Activated naive CD8-positive, alpha-beta T cell treated with anti-CD3 and anti-CD28 coated beads, Interleukin-2, amount 50 U/mL, for 24 hours (primary cell): ENCODE data around the gene PCBP3.

ENCODE experiments used
- ATAC-seq: fragments of 150-1000 bp; cut with Tn5 transposase; one replicate; pipeline ENCODE4 v1.10.0; 2021
- DNase-seq: peaks from one replicate; pipeline ENCODE4 v3.0.0; 2021
- H3K27ac Mint-ChIP-seq: one replicate; pipeline ENCODE4 v1.8.0; 2021; ENCODE audit warnings: mild to moderate bottlenecking, mixed read lengths
- H3K27me3 Mint-ChIP-seq: one replicate; pipeline ENCODE4 v1.8.0; 2021; ENCODE audit warnings: mixed read lengths
- H3K36me3 Mint-ChIP-seq: one replicate; pipeline ENCODE4 v1.8.0; 2021; ENCODE audit warnings: low read depth, mixed read lengths
- H3K4me1 Mint-ChIP-seq: one replicate; pipeline ENCODE4 v1.8.0; 2021; ENCODE audit warnings: mixed read lengths
- H3K4me3 Mint-ChIP-seq: one replicate; pipeline ENCODE4 v1.8.0; 2021; ENCODE audit warnings: mild to moderate bottlenecking, moderate library complexity, mixed read lengths
- H3K9me3 Mint-ChIP-seq: one replicate; pipeline ENCODE4 v1.8.0; 2021; ENCODE audit warnings: mixed read lengths

Gene PCBP3

GRCh38 chr21:45822429-45823099, 179.0 kb downstream of the PCBP3 start:
- Mint-ChIP-seq H3K27ac (no peak overlapping the region), H3K4me1 (peaks cover 41% of the 10 kb centered on the region), H3K9me3 (peaks cover 5% of the 10 kb centered on the region), H3K36me3 (peaks cover 10% of the 10 kb centered on the region), H3K4me3 (no peak overlapping the region), H3K27me3 (peaks cover 11% of the 10 kb centered on the region)
- no peak for ATAC-seq
- no peak for DNase-seq

GRCh38 chr21:45823100-45823681, 179.7 kb downstream of the PCBP3 start:
- H3K27me3 Mint-ChIP-seq: peaks cover 11% of the 10 kb centered on the region
- H3K4me1 Mint-ChIP-seq: peaks cover 37% of the 10 kb centered on the region
- peaks cover 7% of the 10 kb centered on the region for H3K36me3 Mint-ChIP-seq
- no peak overlapping the region for H3K27ac Mint-ChIP-seq
- DNase-seq: no peak
- ATAC-seq: no peak
- H3K4me3 Mint-ChIP-seq: no peak overlapping the region
- peaks cover 3% of the 10 kb centered on the region for H3K9me3 Mint-ChIP-seq

GRCh38 chr21:45824546-45825215, 181.2 kb downstream of the PCBP3 start:
- H3K27ac Mint-ChIP-seq: no peak overlapping the region
- H3K4me1 Mint-ChIP-seq: peaks cover 22% of the 10 kb centered on the region
- no peaks in the 10 kb centered on the region for H3K9me3 Mint-ChIP-seq
- no peak overlapping the region for H3K4me3 Mint-ChIP-seq
- H3K36me3 Mint-ChIP-seq: no peaks in the 10 kb centered on the region
- ATAC-seq: no peak
- H3K27me3 Mint-ChIP-seq: peaks cover 11% of the 10 kb centered on the region
- no peak for DNase-seq

- DNase-seq (no peak), ATAC-seq (no peak)
- Mint-ChIP-seq H3K4me1 (peaks cover 17% of the 10 kb centered on the region), H3K27me3 (peaks cover 11% of the 10 kb centered on the region), H3K36me3 (no peaks in the 10 kb centered on the region), H3K9me3 (no peaks in the 10 kb centered on the region), H3K27ac (no peak overlapping the region), H3K4me3 (no peak overlapping the region)
These were observed 181.7 kb downstream of the PCBP3 start for GRCh38 chr21:45825219-45825618.

GRCh38 chr21:45826676-45827301, 183.3 kb downstream of the PCBP3 start:
- Mint-ChIP-seq H3K36me3 (no peaks in the 10 kb centered on the region), H3K9me3 (no peaks in the 10 kb centered on the region), H3K4me1 (peaks cover 9% of the 10 kb centered on the region), H3K4me3 (no peak overlapping the region), H3K27me3 (peaks cover 6% of the 10 kb centered on the region), H3K27ac (no peak overlapping the region)
- DNase-seq (no peak), ATAC-seq (no peak)

GRCh38 chr21:45827302-45827692, 183.8 kb downstream of the PCBP3 start:
- DNase-seq (no peak), ATAC-seq (peak; percentile 38)
- Mint-ChIP-seq H3K27ac (no peak overlapping the region), H3K4me3 (no peak overlapping the region), H3K9me3 (no peaks in the 10 kb centered on the region), H3K4me1 (peaks cover 9% of the 10 kb centered on the region), H3K36me3 (no peaks in the 10 kb centered on the region), H3K27me3 (peaks cover 4% of the 10 kb centered on the region)

- peaks cover 4% of the 10 kb centered on the region for H3K9me3 Mint-ChIP-seq
- ATAC-seq (no peak), DNase-seq (no peak)
- H3K27ac Mint-ChIP-seq: no peak overlapping the region
- H3K4me1 Mint-ChIP-seq: peaks cover 15% of the 10 kb centered on the region
- H3K4me3 Mint-ChIP-seq: no peak overlapping the region
- H3K36me3 Mint-ChIP-seq: no peaks in the 10 kb centered on the region
- peaks cover 4% of the 10 kb centered on the region for H3K27me3 Mint-ChIP-seq
These were observed 184.5 kb downstream of the PCBP3 start for GRCh38 chr21:45827881-45828579.

GRCh38 chr21:45828580-45829570, 185.3 kb downstream of the PCBP3 start:
- H3K9me3 Mint-ChIP-seq: peaks cover 4% of the 10 kb centered on the region
- no peak for DNase-seq
- no peaks in the 10 kb centered on the region for H3K36me3 Mint-ChIP-seq
- H3K4me3 Mint-ChIP-seq: no peak overlapping the region
- H3K4me1 Mint-ChIP-seq: peaks cover 15% of the 10 kb centered on the region
- H3K27ac Mint-ChIP-seq: no peak overlapping the region
- H3K27me3 Mint-ChIP-seq: peaks cover 4% of the 10 kb centered on the region
- no peak for ATAC-seq

- H3K27ac Mint-ChIP-seq: no peak overlapping the region
- peaks cover 15% of the 10 kb centered on the region for H3K4me1 Mint-ChIP-seq
- peaks cover 4% of the 10 kb centered on the region for H3K9me3 Mint-ChIP-seq
- DNase-seq (no peak), ATAC-seq (no peak)
- H3K36me3 Mint-ChIP-seq: no peaks in the 10 kb centered on the region
- H3K27me3 Mint-ChIP-seq: no peaks in the 10 kb centered on the region
- H3K4me3 Mint-ChIP-seq: no peak overlapping the region
These were observed 186.1 kb downstream of the PCBP3 start for GRCh38 chr21:45829668-45830067.

- DNase-seq (no peak), ATAC-seq (no peak)
- H3K27me3 Mint-ChIP-seq: no peaks in the 10 kb centered on the region
- H3K4me3 Mint-ChIP-seq: no peak overlapping the region
- no peak overlapping the region for H3K27ac Mint-ChIP-seq
- H3K9me3 Mint-ChIP-seq: peaks cover 4% of the 10 kb centered on the region
- H3K36me3 Mint-ChIP-seq: no peaks in the 10 kb centered on the region
- peaks cover 15% of the 10 kb centered on the region for H3K4me1 Mint-ChIP-seq
These were observed 186.7 kb downstream of the PCBP3 start for GRCh38 chr21:45830221-45830640.

- no peak overlapping the region for H3K4me3 Mint-ChIP-seq
- H3K9me3 Mint-ChIP-seq: peaks cover 4% of the 10 kb centered on the region
- DNase-seq (no peak), ATAC-seq (no peak)
- H3K36me3 Mint-ChIP-seq: no peaks in the 10 kb centered on the region
- H3K27me3 Mint-ChIP-seq: no peaks in the 10 kb centered on the region
- peaks cover 15% of the 10 kb centered on the region for H3K4me1 Mint-ChIP-seq
- H3K27ac Mint-ChIP-seq: no peak overlapping the region
These were observed 187.3 kb downstream of the PCBP3 start for GRCh38 chr21:45830720-45831366.

GRCh38 chr21:45831991-45832740, 188.6 kb downstream of the PCBP3 start:
- Mint-ChIP-seq H3K4me1 (peaks cover 13% of the 10 kb centered on the region), H3K27me3 (no peaks in the 10 kb centered on the region), H3K9me3 (peaks cover 4% of the 10 kb centered on the region), H3K36me3 (no peaks in the 10 kb centered on the region), H3K27ac (no peak overlapping the region), H3K4me3 (no peak overlapping the region)
- no peak for ATAC-seq
- no peak for DNase-seq
